Fibroblast of skin of left quadriceps (primary cell): Measurements from ENCODE around the gene ZFAND3.
"Not testable (repeated sequence)": the region's sequence is repeated elsewhere in the genome, so short reads cannot be mapped to it uniquely, and the experiment has no call there.

ENCODE experiments used
- DNase-seq, 2 experiments: peaks; one replicate each; pipeline ENCODE4 v3.0.0-alpha.2; 2013; ENCODE audit warnings: low read depth in 2 of 2

ZFAND3 gene

GRCh38 chr6:38088829-38089228, 269.3 kb downstream of the ZFAND3 start:
- no peak for DNase-seq

GRCh38 chr6:38091613-38092012, 272.1 kb downstream of the ZFAND3 start:
- no peak for DNase-seq

DNA sequence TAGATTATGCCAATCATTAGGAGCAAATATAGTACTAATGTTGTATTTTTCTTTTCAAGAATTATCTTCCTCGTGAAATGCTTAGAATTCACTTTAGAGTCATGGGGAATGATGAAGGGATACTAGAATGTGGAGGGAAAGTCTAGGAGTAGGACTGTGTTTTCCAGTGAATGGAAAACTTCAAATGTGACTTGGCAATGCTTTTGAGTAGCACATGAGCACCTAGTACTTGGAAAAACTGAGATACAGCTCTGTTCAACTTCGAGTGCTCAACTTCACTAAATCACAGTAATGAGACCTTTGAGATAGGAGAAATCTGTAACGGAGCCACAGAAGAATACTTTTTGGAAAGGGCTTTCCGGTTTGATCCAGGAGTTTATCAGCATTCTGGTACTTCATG, 272.9 kb downstream of the ZFAND3 start:
- DNase-seq: no peak

DNA sequence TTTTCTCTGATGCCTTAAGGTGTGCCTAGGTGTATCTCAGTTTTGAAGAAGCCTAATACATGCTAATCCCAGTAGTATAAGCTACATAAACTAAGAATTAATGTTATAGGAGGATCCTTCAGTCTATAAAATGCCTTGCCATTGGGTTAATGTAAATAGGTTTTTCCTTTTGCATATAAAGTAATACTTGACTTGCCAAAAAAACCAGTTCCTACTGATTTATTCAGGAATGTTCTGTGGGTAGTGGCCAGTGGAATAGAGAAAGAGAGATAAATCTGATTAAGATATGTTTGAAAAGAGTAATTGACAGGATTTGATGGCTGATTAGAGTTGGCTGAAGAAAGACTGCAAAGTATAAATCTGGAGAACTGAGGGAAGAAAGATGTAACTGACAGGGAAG, 273.4 kb downstream of the ZFAND3 start:
- no peak for DNase-seq

DNA sequence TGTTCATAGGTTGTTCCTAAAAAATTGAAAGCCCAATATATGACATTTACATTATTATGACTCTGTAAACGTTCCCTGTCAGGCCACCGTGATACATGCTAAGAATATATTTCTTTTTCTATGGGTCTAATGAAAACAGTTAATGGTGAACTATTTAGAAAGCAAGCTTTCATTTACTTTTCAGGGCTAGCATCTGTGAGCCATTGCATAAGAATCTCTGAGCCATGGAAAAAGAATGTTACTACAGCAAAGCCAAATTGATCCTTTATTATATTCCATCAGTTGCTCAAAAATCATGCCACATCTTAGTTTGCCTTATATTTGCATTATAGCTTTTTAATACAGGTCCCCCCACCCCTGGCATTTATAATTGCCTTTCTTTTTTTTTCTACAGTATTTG, 275.5 kb downstream of the ZFAND3 start:
- peak; percentile 52 to 53 for DNase-seq

DNA sequence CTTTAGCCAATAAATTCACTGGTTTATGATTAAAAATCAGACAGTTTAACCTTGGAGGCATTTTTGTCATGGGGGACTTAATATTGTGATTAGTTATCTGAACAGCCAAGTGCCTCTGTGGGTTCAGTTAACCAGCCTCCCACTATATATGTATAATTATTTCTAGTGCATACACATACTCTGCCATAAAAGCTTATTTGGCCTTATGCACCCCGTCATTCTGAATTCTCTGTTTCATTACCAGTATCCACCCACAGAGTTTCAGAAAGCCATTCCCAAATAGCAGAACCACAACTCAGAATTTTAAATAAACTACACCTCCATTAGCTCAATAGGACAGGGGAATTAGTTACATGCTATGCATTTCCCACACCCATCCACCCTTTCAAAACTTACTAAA, 279.7 kb downstream of the ZFAND3 start:
- no peak for DNase-seq

DNA sequence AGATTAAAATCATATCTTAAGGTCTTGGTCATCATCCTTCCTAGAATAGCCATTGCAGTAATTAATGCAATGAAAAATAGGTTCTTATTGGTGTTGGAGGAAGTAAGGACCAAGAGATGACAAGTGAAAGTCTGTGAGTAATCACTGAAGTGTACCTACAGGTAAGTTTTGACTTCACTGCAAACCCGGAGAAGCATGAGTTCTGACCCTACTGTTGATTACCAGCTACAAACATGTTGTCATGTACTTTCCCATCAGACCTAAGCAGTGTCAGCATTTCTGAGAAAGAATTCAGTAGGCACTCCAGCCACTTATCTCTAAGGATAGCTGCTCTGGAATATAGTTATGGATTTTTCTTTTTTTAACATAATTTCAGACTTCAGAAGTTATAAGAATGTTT, 280.9 kb downstream of the ZFAND3 start:
- no peak for DNase-seq

DNA sequence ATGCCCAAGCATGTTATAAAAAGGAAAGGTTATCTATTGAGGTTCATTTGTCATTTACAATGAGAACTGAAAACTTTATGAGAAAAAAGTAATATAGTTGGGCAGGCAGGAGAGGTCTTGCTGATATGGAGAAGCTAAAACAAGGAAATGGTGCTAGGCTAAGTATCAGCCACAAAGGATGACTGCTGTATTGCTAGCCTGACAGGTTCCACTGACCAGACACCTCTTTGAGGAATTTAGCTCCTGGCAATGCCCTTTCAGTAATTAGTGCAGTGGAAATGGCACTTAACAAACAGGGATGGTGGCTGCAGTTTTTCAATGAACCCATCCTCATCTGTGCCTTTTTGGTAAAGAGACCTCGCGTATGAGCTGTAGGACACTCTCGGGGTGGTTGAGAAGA, 284.4 kb downstream of the ZFAND3 start:
- DNase-seq: no peak

- no peak for DNase-seq
These were observed 285.5 kb downstream of the ZFAND3 start for GRCh38 chr6:38105066-38105465.

GRCh38 chr6:38107073-38107472, 287.5 kb downstream of the ZFAND3 start:
- DNase-seq: no peak

DNA sequence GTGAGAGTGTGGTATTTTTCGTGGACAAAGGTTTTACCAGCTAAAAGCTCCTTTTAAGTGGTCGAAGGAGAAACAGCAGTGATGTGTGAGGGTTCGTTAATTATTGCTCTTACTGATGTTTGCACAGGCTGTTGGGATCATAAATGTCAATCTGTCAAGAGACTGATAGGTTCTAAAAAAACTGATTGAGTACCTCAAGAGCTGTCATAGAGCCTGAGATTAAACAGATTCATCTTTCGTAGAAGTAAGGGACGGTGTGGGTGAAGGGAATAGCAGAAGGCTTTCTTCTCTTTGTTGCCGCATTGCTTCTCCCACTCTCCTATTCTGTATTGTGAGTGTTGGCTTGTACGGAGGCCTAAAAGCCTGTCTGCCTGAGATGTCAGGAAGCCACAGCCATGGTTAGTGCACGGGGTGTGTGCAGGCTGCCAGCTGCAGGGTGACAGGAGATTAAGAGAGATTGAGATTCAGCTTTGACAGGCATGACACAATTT, 291.0 kb downstream of the ZFAND3 start:
- no peak for DNase-seq

- DNase-seq: no peak
These were observed 292.7 kb downstream of the ZFAND3 start for GRCh38 chr6:38112181-38112580.

GRCh38 chr6:38113825-38114576, 294.5 kb downstream of the ZFAND3 start:
- no peak for DNase-seq

DNA sequence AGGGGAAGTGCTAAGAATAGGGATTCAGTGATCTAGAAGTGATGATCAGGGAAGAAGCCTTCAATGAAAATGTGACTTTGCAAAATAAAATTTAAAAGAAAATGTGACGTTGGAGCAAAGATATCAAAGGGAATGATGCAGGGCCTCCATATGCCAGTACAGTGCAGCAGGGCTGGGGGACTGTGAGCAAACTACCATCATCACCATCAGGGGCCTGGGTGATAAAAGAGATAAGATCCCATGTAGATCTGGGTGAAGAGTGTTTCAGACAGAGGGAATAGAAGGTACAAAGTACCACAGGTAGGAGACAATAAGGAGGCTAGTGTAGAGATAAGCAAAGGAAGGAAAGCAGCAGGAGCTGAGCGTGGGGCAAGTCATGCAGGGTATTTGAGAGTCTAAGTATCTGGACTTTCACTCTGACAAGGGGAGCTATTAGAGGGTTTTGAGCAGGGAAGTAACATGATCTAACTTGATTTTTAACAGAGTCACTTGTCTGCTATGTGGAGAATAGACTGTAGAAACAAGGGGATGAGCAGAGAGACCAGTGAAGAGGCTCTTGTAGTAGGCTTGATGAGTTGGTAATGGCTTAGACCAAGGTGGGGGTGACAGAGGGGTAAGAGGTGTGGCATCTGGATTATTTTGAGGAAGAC, 295.6 kb downstream of the ZFAND3 start:
- no peak for DNase-seq

GRCh38 chr6:38115626-38116008, 296.1 kb downstream of the ZFAND3 start:
- DNase-seq: no peak

DNA sequence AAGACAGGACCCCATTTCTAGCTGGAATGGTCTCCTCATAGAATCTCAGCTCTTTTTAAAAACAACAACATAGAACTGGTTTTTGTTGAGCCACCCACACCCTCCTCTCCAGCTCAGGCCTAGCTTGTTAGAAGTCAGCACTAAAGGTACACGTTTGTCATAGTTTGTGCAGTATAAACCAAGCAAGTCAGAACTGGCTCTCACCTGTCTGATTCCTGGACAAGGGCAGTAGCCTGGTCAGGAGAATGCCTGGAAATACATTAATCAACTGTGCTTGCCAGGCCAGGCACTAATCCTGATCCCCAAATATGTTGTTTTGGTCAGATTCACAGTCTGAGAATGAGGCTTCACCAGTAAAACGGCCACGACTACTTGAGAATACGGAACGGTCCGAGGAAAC, 296.7 kb downstream of the ZFAND3 start:
- no peak for DNase-seq

DNA sequence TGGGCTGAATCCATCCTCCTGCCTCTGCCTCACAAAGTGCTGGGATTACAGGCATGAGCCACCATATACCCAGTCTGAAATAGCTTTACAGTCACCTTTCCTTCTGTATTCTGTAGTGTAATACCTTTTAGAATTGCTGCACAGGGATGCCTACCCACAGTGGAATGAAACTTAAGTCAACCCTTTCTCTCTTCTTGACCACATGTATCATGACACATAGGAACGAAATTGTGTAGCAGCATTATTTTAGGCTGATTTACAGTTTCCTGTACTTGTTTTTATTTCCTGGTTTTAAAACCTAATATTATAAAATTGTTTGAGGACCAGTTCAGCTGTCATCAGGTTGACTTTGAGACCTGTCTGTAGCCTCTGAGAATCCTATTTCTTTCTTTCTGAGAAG, 297.8 kb downstream of the ZFAND3 start:
- DNase-seq: no peak

DNA sequence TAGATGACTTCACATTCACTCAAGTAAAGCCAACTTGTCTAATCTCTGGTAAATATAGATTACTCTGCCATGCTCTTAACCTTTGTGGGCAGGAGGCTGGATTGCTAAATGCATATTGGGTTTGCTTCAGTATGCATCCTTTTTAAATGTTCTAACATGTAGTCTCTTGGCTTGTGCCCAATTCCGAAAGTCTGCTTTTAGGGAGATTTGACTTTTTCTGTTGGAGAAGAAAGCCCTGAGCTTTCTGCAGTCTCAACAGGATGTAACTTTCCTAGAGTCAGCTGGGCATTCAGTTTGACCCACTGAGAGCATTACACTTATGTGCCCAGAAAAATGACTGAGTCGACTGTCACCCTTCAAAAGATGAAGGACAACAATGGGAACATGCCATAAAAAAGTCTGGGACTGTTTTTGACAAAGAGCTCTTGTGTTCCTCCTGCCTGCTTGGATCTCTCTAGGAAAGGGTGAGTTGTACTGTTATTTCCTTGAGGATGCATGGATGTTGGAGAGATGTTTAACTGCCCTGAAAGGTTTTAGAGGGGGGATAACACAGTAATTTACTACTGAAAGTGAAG, 299.4 kb downstream of the ZFAND3 start:
- DNase-seq: no peak

- DNase-seq: no peak
These were observed 300.0 kb downstream of the ZFAND3 start for GRCh38 chr6:38119516-38119915.

GRCh38 chr6:38124224-38124926, 304.8 kb downstream of the ZFAND3 start:
- DNase-seq: not testable (repeated sequence)

GRCh38 chr6:38127284-38127683, 307.8 kb downstream of the ZFAND3 start:
- no peak for DNase-seq

DNA sequence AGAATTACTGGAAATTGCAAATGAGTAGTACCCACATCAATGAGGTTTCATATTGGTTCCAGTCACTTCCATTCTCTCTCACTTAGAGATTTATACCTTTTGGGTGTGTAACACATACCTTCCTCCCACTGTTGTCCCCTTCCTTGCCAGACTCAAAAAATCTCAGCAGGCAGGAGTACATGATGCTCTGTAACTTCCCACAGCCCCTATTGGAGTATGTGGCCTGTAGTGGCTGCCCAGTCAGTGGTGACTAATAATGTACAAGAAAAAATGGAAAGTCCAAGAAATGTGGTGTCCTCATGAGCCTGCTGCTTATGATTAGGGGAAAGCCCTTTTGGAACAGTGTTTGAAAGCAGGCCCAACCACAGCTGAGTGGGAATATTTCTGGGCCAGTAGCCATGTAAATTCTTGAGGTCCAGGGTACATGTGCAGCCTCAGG, 312.0 kb downstream of the ZFAND3 start:
- DNase-seq: peak; percentile 97
